OCI-LY1 (cell line): Measurements from ENCODE around the gene CNTN1.

Experiments used
- H2AFZ ChIP-seq: fragments of 200-600 bp; sonication (generic), shearing (Covaris generic); 2 replicates; pipeline ENCODE4 v1.6.0; 2014; ENCODE audit warnings: antibody characterized with exemption, mild to moderate bottlenecking, low read length
- H3F3A ChIP-seq: fragments of 200-600 bp; sonication (generic), shearing (Covaris generic); 2 replicates; pipeline ENCODE4 v1.6.0; 2014; ENCODE audit warnings: mild to moderate bottlenecking, antibody characterized with exemption, low read length, moderate library complexity; ENCODE audit not compliant: insufficient read depth
- H3K27ac ChIP-seq: fragments of 200-600 bp; sonication (generic); 2 replicates; pipeline ENCODE4 v1.5.1; 2014; ENCODE audit warnings: low read length, mixed run types, mild to moderate bottlenecking, low read depth; ENCODE audit not compliant: poor library complexity, severe bottlenecking
- H3K27me3 ChIP-seq: fragments of 200-600 bp; sonication (generic); 2 replicates; pipeline ENCODE4 v1.6.0; 2014; ENCODE audit warnings: antibody characterized with exemption, mild to moderate bottlenecking, low read length, moderate library complexity; ENCODE audit not compliant: insufficient read depth
- H3K36me3 ChIP-seq: fragments of 200-600 bp; sonication (generic); 2 replicates; pipeline ENCODE4 v1.6.1; 2014; ENCODE audit warnings: mild to moderate bottlenecking, antibody characterized with exemption, low read length, moderate library complexity, mixed read lengths; ENCODE audit not compliant: insufficient read depth
- H3K4me1 ChIP-seq: fragments of 200-600 bp; sonication (generic); 2 replicates; pipeline ENCODE4 v1.5.1; 2014; ENCODE audit warnings: mild to moderate bottlenecking, low read length, moderate library complexity; ENCODE audit not compliant: insufficient read depth, severe bottlenecking
- H3K4me2 ChIP-seq: fragments of 200-600 bp; sonication (generic), shearing (Covaris generic); 2 replicates; pipeline ENCODE4 v1.6.1; 2014; ENCODE audit warnings: low read length
- H3K4me3 ChIP-seq: fragments of 200-600 bp; sonication (generic); 2 replicates; pipeline ENCODE4 v1.5.1; 2014; ENCODE audit warnings: low read length, low read depth, mild to moderate bottlenecking, mixed read lengths; ENCODE audit not compliant: poor library complexity, severe bottlenecking
- H3K79me2 ChIP-seq: fragments of 200-600 bp; shearing (Covaris generic); 2 replicates; pipeline ENCODE4 v1.6.1; 2016; ENCODE audit warnings: mixed run types, low read length, mixed read lengths; ENCODE audit not compliant: insufficient read depth
- H3K9ac ChIP-seq: fragments of 200-600 bp; sonication (generic), shearing (Covaris generic); 2 replicates; pipeline ENCODE4 v1.6.1; 2014; ENCODE audit warnings: mild to moderate bottlenecking, low read length, mixed read lengths
- H3K9me2 ChIP-seq: fragments of 200-600 bp; sonication (generic), shearing (Covaris generic); 2 replicates; pipeline ENCODE4 v1.6.1; 2014; ENCODE audit warnings: low read depth, mild to moderate bottlenecking, low read length, mixed read lengths
- H3K9me3 ChIP-seq: fragments of 200-600 bp; shearing (Covaris generic); 2 replicates; pipeline ENCODE4 v1.6.1; 2014; ENCODE audit warnings: low read length, mixed read lengths
- H4K20me1 ChIP-seq: fragments of 200-600 bp; sonication (generic), shearing (Covaris generic); 2 replicates; pipeline ENCODE4 v1.6.0; 2016; ENCODE audit warnings: mild to moderate bottlenecking, low read length; ENCODE audit not compliant: insufficient read depth
- EZH2 ChIP-seq: fragments of 200-600 bp; sonication (generic), shearing (Covaris generic); IDR thresholded peaks from 2 replicates; pipeline ENCODE4 v1.8.0; 2017; ENCODE audit warnings: borderline replicate concordance, mixed run types, mild to moderate bottlenecking, antibody characterized with exemption, low read length, moderate library complexity, mixed read lengths
- TF ChIP-seq, protein P1 (sequence below): fragments of 200-600 bp; sonication (generic), shearing (Covaris generic); IDR thresholded peaks from 2 replicates; pipeline ENCODE4 v1.5.1; 2017; ENCODE audit warnings: mild to moderate bottlenecking, antibody characterized with exemption, low read length, moderate library complexity, mixed read lengths

CNTN1 gene

DNA sequence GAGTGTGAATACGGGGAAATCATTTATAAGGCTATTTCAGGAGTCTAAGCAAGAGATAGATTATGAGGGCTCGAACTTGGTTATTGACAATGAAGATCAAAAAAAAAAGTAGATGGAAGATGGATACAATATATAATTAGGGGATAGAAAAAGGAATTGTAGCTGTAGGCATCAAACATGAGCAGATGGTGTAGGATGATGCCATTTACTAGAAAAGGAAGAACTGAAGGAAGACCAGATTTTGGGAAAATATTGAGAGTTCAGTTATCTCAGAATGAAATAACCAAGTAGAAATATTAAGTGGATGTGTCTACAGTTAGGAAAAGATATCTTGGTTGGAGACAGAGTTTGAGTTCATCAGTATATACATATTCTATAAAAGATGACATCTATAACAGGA lies 109.6 kb downstream of the CNTN1 start:
- Histone ChIP-seq H3K4me1 (no peaks in the 10 kb centered on the region), H3K9ac (no peak overlapping the region), H3K36me3 (no peaks in the 10 kb centered on the region), H3K4me2 (no peak overlapping the region), H3K27ac (no peak overlapping the region), H3F3A (no peaks in the 10 kb centered on the region), H3K79me2 (no peaks in the 10 kb centered on the region), H3K27me3 (no peaks in the 10 kb centered on the region), H2AFZ (no peak overlapping the region), H4K20me1 (no peaks in the 10 kb centered on the region), H3K4me3 (no peak overlapping the region), H3K9me3 (no peaks in the 10 kb centered on the region), H3K9me2 (no peaks in the 10 kb centered on the region)
- TF ChIP-seq EZH2, result no peak
- TF ChIP-seq, protein P1, sequence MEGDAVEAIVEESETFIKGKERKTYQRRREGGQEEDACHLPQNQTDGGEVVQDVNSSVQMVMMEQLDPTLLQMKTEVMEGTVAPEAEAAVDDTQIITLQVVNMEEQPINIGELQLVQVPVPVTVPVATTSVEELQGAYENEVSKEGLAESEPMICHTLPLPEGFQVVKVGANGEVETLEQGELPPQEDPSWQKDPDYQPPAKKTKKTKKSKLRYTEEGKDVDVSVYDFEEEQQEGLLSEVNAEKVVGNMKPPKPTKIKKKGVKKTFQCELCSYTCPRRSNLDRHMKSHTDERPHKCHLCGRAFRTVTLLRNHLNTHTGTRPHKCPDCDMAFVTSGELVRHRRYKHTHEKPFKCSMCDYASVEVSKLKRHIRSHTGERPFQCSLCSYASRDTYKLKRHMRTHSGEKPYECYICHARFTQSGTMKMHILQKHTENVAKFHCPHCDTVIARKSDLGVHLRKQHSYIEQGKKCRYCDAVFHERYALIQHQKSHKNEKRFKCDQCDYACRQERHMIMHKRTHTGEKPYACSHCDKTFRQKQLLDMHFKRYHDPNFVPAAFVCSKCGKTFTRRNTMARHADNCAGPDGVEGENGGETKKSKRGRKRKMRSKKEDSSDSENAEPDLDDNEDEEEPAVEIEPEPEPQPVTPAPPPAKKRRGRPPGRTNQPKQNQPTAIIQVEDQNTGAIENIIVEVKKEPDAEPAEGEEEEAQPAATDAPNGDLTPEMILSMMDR, result no peak

DNA sequence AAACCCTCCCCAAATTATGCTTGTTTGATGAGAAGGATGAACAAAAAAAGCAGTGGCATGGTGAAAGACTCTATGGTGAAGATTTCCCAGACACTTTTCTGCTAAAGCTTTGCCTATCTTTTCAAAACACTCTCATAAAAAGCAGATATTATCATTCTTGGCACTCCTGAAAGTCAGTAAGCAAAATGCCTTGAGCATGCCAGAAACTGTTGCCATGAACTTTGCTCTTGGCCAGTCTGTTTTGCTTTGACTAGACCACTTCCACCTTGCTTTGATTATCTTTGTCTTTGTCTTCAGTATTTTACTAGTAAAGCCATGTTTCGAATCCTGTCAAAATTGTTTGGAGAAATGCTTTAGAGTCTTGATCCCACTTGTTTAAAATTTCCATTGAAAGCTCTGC lies 110.4 kb downstream of the CNTN1 start:
- Histone ChIP-seq H4K20me1 (no peaks in the 10 kb centered on the region), H3K27me3 (no peaks in the 10 kb centered on the region), H2AFZ (no peak overlapping the region), H3K9me3 (no peaks in the 10 kb centered on the region), H3K36me3 (no peaks in the 10 kb centered on the region), H3K4me1 (no peaks in the 10 kb centered on the region), H3K9ac (no peak overlapping the region), H3K4me2 (no peak overlapping the region), H3K4me3 (no peak overlapping the region), H3K27ac (no peak overlapping the region), H3K79me2 (no peaks in the 10 kb centered on the region), H3K9me2 (no peaks in the 10 kb centered on the region), H3F3A (no peaks in the 10 kb centered on the region)
- TF ChIP-seq, protein P1, result no peak
- no peak for TF ChIP-seq EZH2

DNA sequence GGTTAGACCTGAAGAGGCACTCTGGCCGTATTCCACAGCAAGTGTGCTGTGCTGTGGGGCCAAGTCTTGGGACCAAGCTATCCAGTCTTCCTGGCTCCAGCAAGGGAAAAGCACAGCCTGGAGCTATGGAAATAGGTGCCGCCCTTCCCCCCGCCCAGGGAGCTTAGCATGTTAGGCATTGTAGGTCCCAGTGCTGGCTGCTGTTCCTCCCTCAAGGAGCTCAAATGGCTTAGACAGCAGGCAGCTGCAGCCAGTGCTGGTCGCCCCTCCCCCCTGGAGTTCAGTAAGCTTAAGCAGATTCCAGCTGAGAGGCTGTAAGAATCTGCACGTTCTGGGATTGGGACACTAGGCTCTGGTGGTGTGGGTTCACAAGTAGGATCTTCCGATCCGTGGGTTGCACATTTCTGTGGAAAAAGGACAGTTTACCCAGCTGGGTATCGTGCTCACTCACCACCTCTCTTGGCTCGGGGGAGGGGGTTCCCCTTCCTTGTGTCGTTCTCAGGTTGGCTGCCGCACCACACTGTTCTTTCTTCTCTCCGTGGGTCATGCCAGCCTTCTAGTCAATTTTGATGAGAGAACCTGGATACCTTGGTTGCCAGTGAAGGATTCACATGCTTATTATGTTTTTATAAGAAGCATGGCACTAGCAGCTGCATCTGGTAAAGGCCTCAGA lies 127.3 kb downstream of the CNTN1 start:
- Histone ChIP-seq H4K20me1 (no peaks in the 10 kb centered on the region), H3F3A (no peaks in the 10 kb centered on the region), H3K9ac (no peak overlapping the region), H3K4me2 (no peak overlapping the region), H3K27ac (no peak overlapping the region), H3K9me2 (no peaks in the 10 kb centered on the region), H3K4me1 (no peaks in the 10 kb centered on the region), H3K4me3 (no peak overlapping the region), H3K27me3 (no peaks in the 10 kb centered on the region), H3K79me2 (no peaks in the 10 kb centered on the region), H3K36me3 (no peaks in the 10 kb centered on the region), H3K9me3 (no peaks in the 10 kb centered on the region), H2AFZ (no peak overlapping the region)
- no peak for TF ChIP-seq EZH2
- TF ChIP-seq, protein P1, result no peak
